ENCODE data around the gene GATAD2B. TPM values are rescaled to one million over a fixed set of nuclear protein-coding genes. Genes with fewer than 3 reads are reported as not detected.

GATAD2B gene
- total and polyA plus RNA-seq, 10 donors: 3.7 to 68.1 (median 47.6) TPM

- Histone ChIP-seq H3K27ac (peak overlapping the region in 3 of 8 donors; percentile 11 to 51 (median 37)), H3K4me1 (peaks cover 0 to 18% (median 7%) of the 10 kb centered on the region in 6 donors), H3K36me3 (peaks cover 0 to 100% (median 80%) of the 10 kb centered on the region in 6 donors), H3K4me3 (no peak overlapping the region), H3K27me3 (replicated peaks in 1 of 7) (no peaks in the 10 kb centered on the region), H3K9me3 (no peaks in the 10 kb centered on the region)
- intact Hi-C loops (cut with DNase I; ENCODE audit: low total_unique reads): no loop called here
- DNase-seq: peak; percentile 47
- TF ChIP-seq POLR2A (IDR thresholded peaks at IDR 0.05): no peak
- peak in 1 of 3 donors; percentile 72 for TF ChIP-seq POLR2AphosphoS5 (IDR thresholded peaks at IDR 0.05)
- TF ChIP-seq CTCF (IDR thresholded peaks at IDR 0.05 in 8 of 11, conservative IDR thresholded peaks at IDR 0.05 in 3 of 11): no peak
- 63 to 82% (median 72%) methylated on average over 7 of the region's 7 CpGs for WGBS, 5 donors
Observed at GRCh38 chr1:153763365-153764225, 159.2 kb downstream of the GATAD2B start.

DNA sequence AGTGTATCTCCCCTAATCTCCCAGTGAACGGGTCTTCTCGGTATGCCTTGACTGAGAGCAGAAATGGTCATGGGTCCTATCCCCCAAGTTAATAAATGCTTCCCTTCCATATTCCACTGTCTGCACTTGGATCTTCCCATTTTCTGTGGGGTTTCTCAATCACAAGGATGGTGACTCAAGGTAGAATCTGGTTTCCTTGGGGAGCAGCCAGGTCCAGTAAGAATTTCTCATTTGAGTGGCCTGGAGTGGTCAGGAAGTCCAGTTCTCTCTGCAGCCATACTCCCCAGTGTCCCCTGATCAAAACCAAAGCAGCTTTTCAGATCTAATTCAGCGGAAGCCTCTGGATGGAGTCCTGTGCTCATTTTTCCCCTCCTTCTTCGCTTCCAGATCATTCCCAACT is 162.3 kb downstream of the GATAD2B start:
- H3K9me3 ChIP-seq: no peaks in the 10 kb centered on the region
- H3K4me3 ChIP-seq: no peak overlapping the region
- H3K27me3 ChIP-seq (replicated peaks in 1 of 7): no peaks in the 10 kb centered on the region
- intact Hi-C loops (cut with DNase I; ENCODE audit: low total_unique reads): no loop called here
- 95 to 99% (median 97%) methylated on average over 4 of the region's 4 CpGs for WGBS, 5 donors
- H3K4me1 ChIP-seq: peaks cover 0 to 18% (median 7%) of the 10 kb centered on the region in 6 donors
- H3K36me3 ChIP-seq: peaks cover 0 to 100% (median 86%) of the 10 kb centered on the region in 6 donors
- TF ChIP-seq POLR2AphosphoS5 (IDR thresholded peaks at IDR 0.05): no peak
- TF ChIP-seq CTCF (IDR thresholded peaks at IDR 0.05 in 8 of 11, conservative IDR thresholded peaks at IDR 0.05 in 3 of 11): no peak
- no peak for TF ChIP-seq POLR2A (IDR thresholded peaks at IDR 0.05)
- DNase-seq: no peak
- H3K27ac ChIP-seq: no peak overlapping the region

Small RNAs within 50 kb of the gene (microRNA-seq; reads per million reads assigned to microRNA genes)
- gene MIR6737: 0.28 to 2.2 (median 1.1) reads per million in 3 donors

Small RNAs within 50 kb of the gene (small RNA-seq; reads per million reads assigned to genes)
- gene AL831737.1 (0 reads per million in 4 donors), gene MIR6737 (0 to 0.08 (median 0) reads per million in 4 donors), gene RF00019 (0 reads per million in 4 donors)

Other genes with a start within 250 kb of the GATAD2B start
- gene NPR1, start 244.3 kb downstream of the GATAD2B start, total RNA-seq: 1 to 10 TPM in 6 of 7 donors, under 1 TPM in 1; 0.83 to 5.1 (median 2.5) TPM
- gene NPR1, start 244.3 kb downstream of the GATAD2B start, polyA plus RNA-seq: 1 to 10 TPM; 2.1 to 3.6 (median 3.4) TPM
- gene INTS3, start 194.9 kb downstream of the GATAD2B start, total RNA-seq: 10 to 100 TPM; 38.1 to 66.2 (median 49.0) TPM
- gene INTS3, start 194.9 kb downstream of the GATAD2B start, polyA plus RNA-seq: 10 to 100 TPM; 24.7 to 51.9 (median 46.6) TPM
- gene SLC27A3, start 147.6 kb downstream of the GATAD2B start, total RNA-seq: 10 to 100 TPM; 11.1 to 28.4 (median 20.0) TPM
- 10 to 100 TPM; 23.4 to 54.5 (median 48.6) TPM for gene SLC27A3, start 147.6 kb downstream of the GATAD2B start, polyA plus RNA-seq
- 100 to 1,000 TPM; 135 to 211 (median 168) TPM for gene DENND4B, start 23.7 kb upstream of the GATAD2B start, total RNA-seq
- gene DENND4B, start 23.7 kb upstream of the GATAD2B start, polyA plus RNA-seq: 100 to 1,000 TPM in 2 of 3 donors, 10 to 100 TPM in 1; 47.7 to 106 (median 104) TPM
- 10 to 100 TPM; 34.8 to 80.1 (median 66.8) TPM for gene CRTC2, start 35.6 kb upstream of the GATAD2B start, total RNA-seq
- gene CRTC2, start 35.6 kb upstream of the GATAD2B start, polyA plus RNA-seq: 10 to 100 TPM; 37.7 to 79.7 (median 72.3) TPM
- 10 to 100 TPM; 66.7 to 88.4 (median 81.1) TPM for gene SLC39A1, start 40.6 kb upstream of the GATAD2B start, total RNA-seq
- 10 to 100 TPM; 23.6 to 41.3 (median 40.6) TPM for gene SLC39A1, start 40.6 kb upstream of the GATAD2B start, polyA plus RNA-seq
- 10 to 100 TPM in 2 of 7 donors, 1 to 10 TPM in 5; 6.1 to 18.0 (median 9.1) TPM for gene CREB3L4, start 44.9 kb upstream of the GATAD2B start, total RNA-seq
- 10 to 100 TPM in 2 of 3 donors, 1 to 10 TPM in 1; 8.9 to 13.3 (median 11.7) TPM for gene CREB3L4, start 44.9 kb upstream of the GATAD2B start, polyA plus RNA-seq
- 100 to 1,000 TPM in 5 of 7 donors, 10 to 100 TPM in 2; 97.9 to 222 (median 102) TPM for gene JTB, start 54.7 kb upstream of the GATAD2B start, total RNA-seq
- 100 to 1,000 TPM; 184 to 243 (median 204) TPM for gene JTB, start 54.7 kb upstream of the GATAD2B start, polyA plus RNA-seq
- 100 to 1,000 TPM in 1 of 7 donors, 10 to 100 TPM in 6; 31.8 to 115 (median 49.4) TPM for gene RAB13, start 63.4 kb upstream of the GATAD2B start, total RNA-seq
- gene RAB13, start 63.4 kb upstream of the GATAD2B start, polyA plus RNA-seq: 100 to 1,000 TPM in 1 of 3 donors, 10 to 100 TPM in 2; 94.9 to 111 (median 98.1) TPM
- gene RPS27, start 67.8 kb upstream of the GATAD2B start, total RNA-seq: 1,000 to 10,000 TPM; 1,398 to 3,190 (median 2,190) TPM
- gene RPS27, start 67.8 kb upstream of the GATAD2B start, polyA plus RNA-seq: over 10,000 TPM; 15,000 to 23,475 (median 23,384) TPM
- under 1 TPM in 5 of 7 donors, not detected in 2; 0.06 to 0.34 (median 0.10) TPM for gene NUP210L, start 232.1 kb upstream of the GATAD2B start, total RNA-seq
- gene NUP210L, start 232.1 kb upstream of the GATAD2B start, polyA plus RNA-seq: under 1 TPM in 1 of 3 donors, not detected in 2; 0.02 TPM